Hematopoietic multipotent progenitor cell treated with erythropoietin and hydrocortisone succinate and interleukin-3 and kit ligand, for 6 days (in vitro differentiated cells): ENCODE data around the gene BCR.

Experiments
- DNase-seq: peaks from one replicate; pipeline ENCODE4 v3.0.0-alpha.2; 2015

BCR gene

DNA sequence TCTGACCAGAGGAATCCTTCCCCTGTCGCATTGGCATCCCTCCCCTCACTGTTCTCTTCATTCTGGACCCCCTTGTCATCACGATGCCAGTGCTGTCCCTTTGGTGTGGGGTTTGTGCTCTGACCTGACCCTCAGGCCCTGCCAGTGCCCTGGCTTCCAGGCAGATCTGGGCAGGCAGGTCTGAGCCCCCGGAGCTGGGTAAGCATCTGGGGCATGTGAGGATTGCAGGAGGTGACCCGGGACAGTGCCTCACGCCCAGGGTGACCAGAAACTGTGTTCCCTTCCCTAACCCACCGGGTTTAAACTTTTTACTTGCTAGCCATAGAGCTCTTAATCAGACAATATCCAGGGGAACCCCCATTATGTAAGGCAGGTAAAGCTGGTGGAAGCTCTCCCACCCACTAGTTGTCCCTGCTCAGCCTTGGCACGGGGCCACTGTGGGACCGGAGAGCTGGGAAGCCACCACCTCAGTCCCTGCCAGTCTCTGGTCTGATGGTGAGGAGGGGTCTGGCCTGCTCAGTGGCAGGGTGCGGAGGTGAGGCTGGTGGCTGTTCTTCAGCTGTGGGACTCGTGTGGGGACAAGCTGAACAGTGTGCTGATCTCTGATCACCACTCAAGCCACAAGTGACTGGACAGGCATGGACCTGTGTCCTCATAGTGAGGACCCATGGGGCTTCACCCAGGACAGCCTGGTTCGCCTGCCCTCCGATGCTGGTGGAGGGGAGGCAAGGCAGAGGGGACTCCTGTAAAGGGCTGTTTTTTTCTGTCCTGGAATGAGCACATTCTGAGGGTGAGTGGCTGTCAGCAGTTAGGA lies 38.0 kb downstream of the BCR start:
- DNase-seq = no peak

GRCh38 chr22:23218867-23219251 lies 38.5 kb downstream of the BCR start:
- peak; percentile 68 for DNase-seq

- DNase-seq = no peak
These were observed 39.0 kb downstream of the BCR start for GRCh38 chr22:23219317-23219716.

DNA sequence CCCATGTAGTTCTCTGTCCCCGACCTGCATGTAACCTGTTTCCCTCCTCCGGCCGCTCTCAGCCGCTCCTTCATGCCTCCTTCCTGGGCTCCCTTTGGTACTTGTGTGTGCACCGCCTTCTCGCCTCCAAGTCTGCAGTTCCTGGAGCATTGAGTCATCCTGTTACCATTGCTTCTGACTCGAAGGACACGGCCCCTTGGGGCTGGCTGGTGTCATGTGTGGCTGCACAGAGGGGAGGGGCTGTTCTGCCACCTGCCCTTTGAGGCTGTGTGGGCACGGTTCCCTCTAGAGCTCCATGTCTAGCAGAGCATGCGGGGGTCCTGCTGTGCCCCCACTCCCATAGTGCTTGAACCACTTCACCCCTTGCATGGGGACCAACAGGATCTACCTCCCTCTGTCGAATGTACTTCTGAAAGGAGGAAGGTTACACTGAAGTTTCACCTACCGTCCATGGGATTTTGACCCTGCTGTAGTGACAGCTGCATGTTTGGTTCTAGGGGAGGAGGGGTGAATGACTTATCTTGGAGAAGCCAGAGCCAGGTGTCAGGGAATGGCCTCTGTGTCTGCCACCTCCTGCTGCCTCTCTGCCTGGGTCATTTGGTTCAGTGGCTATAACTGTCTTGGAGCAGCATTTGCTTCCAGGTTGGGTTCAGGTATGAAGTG lies 39.6 kb downstream of the BCR start:
- DNase-seq = peak; percentile 81

- peak; percentile 67 for DNase-seq
These were observed 40.4 kb downstream of the BCR start for GRCh38 chr22:23220485-23221350.

- no peak for DNase-seq
These were observed 41.1 kb downstream of the BCR start for GRCh38 chr22:23221351-23221804.

GRCh38 chr22:23222033-23222792 lies 41.9 kb downstream of the BCR start:
- no peak for DNase-seq

DNA sequence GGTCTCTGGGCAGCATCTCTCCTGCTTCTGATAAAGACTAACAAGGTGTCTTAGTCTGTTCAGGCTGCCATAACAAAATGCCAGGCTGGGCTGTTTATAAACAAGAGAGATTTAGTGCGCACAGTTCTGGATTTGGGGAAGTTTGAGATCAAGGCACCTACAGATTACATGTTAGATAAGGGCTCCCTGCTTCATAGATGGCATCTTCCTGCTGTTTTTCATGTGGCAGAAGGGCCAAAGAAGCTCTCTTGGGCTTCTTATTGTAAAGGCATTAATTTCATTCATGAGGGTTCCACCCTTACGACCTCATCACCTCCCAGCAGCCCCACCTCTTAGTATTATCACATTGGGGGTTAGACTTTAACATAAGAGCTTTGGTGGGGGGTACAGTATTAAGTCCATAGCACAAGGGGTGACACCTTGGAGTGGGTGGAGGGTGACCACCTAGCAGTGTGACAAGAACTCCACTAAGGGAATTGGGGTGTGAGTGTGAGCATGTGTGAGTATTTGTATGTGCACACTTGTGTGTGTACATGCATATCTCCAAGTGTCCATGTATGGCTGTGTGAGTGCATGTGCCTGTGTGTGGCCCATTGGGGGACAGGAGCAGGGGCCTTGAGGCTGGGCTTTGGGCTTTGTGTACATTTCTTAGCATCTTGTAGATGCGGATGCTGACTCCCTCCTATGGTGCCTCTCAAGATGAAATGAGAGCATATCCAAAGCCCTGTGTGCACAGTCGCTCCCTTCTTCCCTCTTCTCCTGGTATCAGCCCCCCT lies 42.7 kb downstream of the BCR start:
- DNase-seq = no peak

GRCh38 chr22:23223569-23224317 lies 43.4 kb downstream of the BCR start:
- DNase-seq = peak; percentile 88

DNA sequence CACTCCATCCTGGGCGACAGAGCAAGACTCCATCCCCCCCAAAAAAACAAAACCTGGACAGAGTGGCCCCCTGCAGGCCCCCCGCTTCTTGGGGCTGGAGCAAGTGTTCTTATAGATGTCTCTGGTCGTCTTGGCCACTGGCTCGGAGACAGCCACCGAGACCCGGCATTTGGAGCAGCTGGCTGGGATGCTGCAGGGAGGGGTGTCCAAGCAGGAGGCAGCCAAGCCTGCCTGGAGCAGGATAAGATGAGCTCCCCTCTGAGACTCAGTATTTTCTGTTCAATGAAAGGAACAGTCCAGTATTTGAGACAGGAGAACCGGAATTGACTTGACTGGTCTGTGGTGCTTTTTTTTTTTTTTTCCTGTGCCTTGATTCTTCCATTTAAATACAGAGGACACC lies 44.5 kb downstream of the BCR start:
- no peak for DNase-seq

GRCh38 chr22:23225337-23225723 lies 45.0 kb downstream of the BCR start:
- DNase-seq = no peak

DNA sequence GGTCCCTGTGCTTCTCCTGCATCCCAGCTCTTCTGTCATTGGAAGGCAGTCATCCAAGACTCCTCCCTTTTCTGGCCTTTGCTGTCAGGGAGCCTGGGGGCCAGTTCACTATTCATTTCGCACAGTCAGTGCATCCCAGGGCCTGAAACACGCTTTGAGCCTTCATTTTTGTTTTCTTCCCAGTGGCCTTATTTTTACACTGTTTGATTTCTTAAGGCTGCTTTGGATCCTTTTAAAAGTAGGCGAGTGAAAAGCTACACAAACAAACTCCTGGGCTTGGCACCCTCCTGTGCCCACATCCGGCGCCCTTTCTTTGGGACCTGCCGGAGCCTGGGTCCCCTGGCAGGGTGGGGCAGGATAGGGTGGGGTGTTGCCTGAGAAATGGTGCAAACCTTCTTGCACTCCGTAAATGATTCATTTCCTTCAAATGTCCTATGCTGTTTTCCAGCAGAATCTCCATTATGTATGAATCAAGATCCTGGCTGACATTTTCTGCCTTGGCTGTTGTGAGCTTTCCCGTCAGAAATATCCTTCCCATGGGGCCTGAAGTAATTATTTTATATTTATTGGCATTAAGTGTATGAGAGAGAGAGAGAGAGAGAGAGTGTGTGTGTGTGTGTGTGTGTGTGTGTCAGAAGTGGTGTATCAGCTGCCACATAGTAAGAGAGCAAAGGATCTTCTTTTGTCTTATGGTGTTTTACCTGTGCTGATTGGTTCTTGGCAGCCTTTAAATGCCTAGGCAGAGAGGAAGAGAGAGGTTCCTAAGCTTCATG lies 45.6 kb downstream of the BCR start:
- DNase-seq = no peak

DNA sequence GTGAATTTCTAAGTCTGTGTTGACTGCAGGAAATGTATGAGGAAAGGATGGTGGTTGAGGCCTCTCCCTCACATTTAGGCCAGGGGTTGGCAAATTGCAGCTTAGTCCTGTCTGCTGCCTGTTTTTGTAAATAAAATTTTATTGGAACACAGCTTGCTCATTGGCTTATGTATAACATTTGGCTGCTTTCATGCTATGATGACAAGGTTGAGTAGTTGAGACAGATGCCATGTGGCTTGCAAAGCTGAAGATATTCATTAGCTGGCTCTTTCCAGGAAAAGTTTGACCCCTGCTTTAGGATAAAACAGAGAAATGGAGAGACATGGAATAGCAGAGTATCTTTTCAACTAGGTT lies 46.2 kb downstream of the BCR start:
- no peak for DNase-seq

- no peak for DNase-seq
These were observed 47.1 kb downstream of the BCR start for GRCh38 chr22:23227380-23227779.

DNA sequence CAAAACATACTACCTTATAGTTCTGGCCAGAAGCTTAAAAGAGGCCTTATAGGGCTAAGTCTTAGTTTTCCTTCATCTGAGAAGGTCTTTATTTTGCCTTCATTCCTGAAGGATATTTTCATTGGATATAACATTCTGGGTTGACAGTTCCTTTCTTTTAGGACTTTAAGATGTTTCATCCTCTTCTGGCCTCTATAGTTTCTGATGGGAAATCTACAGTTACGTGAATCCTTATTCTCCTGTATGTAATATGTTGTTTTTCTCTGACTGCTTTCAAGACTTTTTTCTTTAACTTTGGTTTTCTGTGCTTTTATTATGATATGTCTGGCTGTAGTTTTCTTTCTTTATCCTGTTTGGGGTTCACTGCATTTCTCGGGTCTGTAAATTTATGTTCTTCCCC lies 48.2 kb downstream of the BCR start:
- no peak for DNase-seq

DNA sequence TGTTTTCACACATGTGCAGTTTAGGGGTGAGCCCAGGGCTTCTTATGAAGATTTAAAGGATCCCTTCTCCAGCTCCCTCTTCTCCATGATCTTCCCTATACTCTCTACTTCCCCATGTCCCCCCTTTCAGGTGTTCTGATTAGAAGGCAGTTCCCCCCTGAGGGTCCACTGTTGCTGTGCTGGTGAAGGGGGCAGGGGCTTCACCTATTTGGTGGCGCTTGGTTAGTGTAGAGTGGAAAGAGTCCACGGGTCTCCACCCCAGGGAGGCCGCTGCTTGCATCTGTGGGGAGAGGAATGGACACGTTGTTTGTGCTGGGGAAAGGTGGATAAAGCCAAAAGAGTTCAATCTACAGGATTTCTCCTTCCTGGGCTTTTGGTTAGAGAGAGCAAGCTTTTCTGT lies 49.3 kb downstream of the BCR start:
- DNase-seq = no peak

DNA sequence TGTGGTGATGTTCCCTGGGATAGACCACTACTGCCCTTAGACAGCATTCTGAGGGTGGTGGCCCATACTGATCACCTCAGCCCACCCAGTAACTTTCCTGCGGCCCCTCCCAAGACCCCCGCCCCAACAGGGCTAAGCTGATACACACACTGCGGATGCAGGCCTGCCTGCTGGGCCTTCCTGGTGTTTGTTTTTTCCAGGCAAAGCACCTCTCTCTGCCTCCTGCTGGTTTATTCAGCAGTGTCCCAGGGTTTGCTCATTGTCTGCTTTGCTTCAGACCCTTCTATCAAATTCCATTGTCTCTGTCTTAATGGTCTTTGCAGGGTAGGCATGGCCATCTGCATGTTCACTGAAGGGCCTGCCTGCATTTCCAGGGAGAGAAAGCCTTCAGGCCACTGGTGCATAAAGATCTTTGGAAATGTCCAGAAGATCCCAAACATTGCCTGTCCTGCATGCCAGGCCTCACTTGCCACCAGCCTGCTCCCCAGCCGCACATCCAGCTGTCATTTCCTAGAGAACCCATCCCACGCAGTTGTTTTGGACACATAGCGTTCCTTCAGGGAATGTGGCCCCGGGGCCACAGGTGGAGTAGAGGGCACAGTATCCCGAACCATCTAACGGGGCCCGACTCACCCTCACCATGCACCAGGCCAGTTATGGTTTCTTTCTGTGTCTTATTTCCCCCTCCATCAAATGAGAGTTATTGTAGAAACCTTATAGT lies 50.2 kb downstream of the BCR start:
- DNase-seq = no peak

- DNase-seq = no peak
These were observed 51.3 kb downstream of the BCR start for GRCh38 chr22:23231471-23232093.
